Measurements from ENCODE around the gene DOCK6.

The DOCK6 gene

GRCh38 chr19:11274533-11275086 lies 12.3 kb upstream of the DOCK6 start:
- DNase-seq (ENCODE audit: low read depth in 1 of 2, low spot score in 1 of 2), result no peak

DNA sequence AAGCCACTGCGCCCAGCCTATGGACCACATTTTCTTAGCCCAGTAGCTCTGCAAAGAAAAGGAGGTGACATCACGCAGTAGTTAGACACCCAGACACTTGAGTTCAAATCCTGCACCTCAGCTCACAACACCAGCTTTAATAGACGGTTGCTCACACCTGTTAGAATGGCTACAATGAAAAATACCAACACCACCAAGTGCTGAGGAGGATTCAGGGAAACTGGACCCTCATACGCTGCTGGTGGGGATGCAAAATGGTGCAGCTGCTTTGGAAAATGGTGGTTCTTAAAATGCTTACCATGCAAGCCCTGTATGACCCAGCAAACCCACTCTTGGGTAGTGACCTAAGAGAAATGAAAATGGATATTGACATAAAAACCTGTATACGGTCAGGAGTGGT lies 11.7 kb upstream of the DOCK6 start:
- DNase-seq (ENCODE audit: low read depth in 1 of 2, low spot score in 1 of 2), result no peak

DNA sequence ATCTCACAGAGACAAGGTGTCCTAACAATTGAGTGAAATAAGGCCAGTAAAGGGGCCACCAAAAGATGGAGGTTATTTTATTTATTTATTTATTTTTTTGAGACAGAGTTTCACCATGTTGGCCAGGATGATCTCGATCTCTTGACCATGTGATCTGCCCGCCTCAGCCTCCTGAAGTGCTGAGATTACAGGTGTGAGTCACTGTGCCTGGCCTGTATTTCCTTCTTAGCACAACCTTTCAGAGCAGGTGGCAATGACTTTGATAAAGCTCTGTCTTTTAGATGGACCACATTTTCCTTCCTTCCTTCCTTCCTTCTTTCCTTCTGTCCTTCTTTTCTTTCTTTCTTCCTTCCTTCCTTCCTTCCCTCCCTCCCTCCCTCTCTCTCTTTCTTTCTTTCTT lies 11.0 kb upstream of the DOCK6 start:
- DNase-seq (ENCODE audit: low read depth in 1 of 2, low spot score in 1 of 2), result no peak

- DNase-seq (ENCODE audit: low read depth in 1 of 2, low spot score in 1 of 2), result no peak
Observed at GRCh38 chr19:11269408-11269807, 7.1 kb upstream of the DOCK6 start.

GRCh38 chr19:11268783-11269267 lies 6.5 kb upstream of the DOCK6 start:
- no peak for DNase-seq (ENCODE audit: low read depth in 1 of 2, low spot score in 1 of 2)

- DNase-seq (ENCODE audit: low read depth in 1 of 2, low spot score in 1 of 2), result no peak
Observed at GRCh38 chr19:11267316-11268085, 5.2 kb upstream of the DOCK6 start.

- no peak for DNase-seq (ENCODE audit: low read depth in 1 of 2, low spot score in 1 of 2)
Observed at GRCh38 chr19:11265785-11266236, 3.5 kb upstream of the DOCK6 start.

DNA sequence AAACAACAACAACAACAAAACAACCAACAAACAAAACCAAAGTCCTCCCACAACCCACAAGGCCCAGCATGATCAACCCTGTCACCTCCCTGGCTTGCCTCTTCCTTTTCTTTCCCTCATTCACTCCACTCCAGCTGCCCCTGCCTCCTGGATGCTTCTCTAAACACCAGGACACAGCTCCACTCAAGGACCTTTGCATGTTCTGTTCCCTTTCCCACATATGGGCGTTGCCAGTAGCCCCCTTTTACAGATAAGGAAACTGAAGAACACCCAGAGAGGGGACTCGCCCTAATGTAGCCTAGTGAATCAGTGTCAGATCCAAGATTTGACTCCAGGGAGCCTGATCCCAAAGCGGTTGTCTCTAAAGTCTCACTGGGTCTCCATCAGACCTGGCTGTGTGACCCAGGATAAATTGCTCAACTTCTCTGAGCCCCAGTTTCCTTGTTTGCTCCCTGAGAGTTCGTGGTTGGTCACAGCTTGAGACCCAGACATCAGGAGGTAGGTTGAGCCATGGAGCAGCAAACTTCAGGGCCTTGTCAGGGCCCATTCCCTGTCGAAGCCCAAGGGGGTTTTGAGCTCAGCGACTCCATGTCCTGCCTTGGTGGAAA lies 3.0 kb upstream of the DOCK6 start:
- no peak for DNase-seq (ENCODE audit: low read depth in 1 of 2, low spot score in 1 of 2)

- no peak for DNase-seq (ENCODE audit: low read depth in 1 of 2, low spot score in 1 of 2)
Observed at GRCh38 chr19:11264452-11265176, 2.3 kb upstream of the DOCK6 start.

DNA sequence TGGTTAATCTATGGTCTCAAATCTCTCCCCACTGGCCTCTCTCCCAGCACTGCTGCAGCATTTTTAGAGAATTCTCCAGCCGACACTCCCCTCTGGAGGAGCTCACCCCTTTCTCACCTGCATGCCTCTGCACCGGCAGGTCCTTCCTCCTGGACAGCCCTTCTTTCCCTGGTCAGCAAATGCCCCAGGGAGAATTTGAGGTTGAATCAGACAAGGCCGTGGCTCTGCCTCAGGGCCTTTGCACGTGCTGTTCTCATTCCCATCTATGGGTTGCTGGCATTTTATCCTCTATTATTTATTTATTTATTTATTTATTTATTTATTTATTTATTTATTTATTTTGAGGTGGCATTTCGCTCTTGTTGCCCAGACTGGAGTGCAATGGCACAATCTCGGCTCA lies 1.4 kb upstream of the DOCK6 start:
- DNase-seq (ENCODE audit: low read depth in 1 of 2, low spot score in 1 of 2), result no peak

DNA sequence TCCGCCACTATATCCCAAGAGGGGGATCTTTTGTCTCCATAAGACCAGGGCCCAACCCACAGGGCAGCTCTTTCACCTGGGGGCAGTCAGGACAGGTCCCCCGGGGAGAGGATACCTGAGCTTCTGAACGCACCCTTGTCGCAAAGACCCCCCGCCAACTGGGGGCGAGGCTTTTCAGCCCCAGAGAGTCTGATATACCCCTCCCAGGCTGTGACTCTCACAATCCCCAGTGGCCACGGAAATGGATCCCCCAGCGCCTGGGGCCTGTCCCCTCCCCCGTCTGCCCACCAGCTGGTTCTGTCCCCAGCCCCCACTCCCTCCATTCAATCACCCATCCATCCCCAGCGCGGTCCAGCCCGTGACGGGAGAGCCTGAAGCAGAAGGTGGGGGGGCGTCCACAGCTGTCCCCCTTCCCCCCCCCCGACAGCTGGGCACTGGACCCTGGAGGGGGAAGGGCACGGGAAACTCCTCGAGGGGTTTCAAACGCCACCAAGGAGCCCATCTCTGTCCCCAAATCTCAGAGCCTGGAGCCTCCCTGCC lies 823 bp downstream of the DOCK6 start:
- DNase-seq (ENCODE audit: low read depth in 1 of 2, low spot score in 1 of 2), result no peak

- no peak for DNase-seq (ENCODE audit: low read depth in 1 of 2, low spot score in 1 of 2)
Observed at GRCh38 chr19:11260996-11261395, 1.3 kb downstream of the DOCK6 start.

GRCh38 chr19:11257846-11258380 lies 4.4 kb downstream of the DOCK6 start:
- DNase-seq (ENCODE audit: low read depth in 1 of 2, low spot score in 1 of 2), result no peak

GRCh38 chr19:11256189-11256588 lies 6.1 kb downstream of the DOCK6 start:
- DNase-seq (ENCODE audit: low read depth in 1 of 2, low spot score in 1 of 2), result no peak

DNA sequence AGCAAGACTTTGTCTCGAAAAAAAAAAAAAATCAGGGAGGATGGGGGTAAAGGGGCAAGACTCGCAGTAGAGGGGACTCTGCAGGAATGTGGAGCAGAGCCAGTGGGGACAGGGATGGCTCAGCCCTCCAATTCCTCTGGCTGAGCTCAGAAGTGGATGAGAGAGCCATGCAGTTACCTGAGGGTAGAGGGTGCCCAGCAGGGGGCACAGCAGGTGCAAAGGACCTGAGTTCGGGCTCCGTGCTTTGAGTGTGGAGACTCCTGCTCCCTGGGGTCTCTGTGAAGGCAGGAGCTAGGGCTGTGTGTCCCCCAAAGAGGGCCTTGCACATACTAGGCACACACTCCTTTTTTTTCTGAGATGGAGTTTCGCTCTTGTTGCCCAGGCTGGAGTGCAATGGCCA lies 7.7 kb downstream of the DOCK6 start:
- DNase-seq (ENCODE audit: low read depth in 1 of 2, low spot score in 1 of 2), result no peak

- DNase-seq (ENCODE audit: low read depth in 1 of 2, low spot score in 1 of 2), result no peak
Observed at GRCh38 chr19:11252665-11253355, 9.5 kb downstream of the DOCK6 start.

- no peak for DNase-seq (ENCODE audit: low read depth in 1 of 2, low spot score in 1 of 2)
Observed at GRCh38 chr19:11251650-11252314, 10.5 kb downstream of the DOCK6 start.

GRCh38 chr19:11251217-11251616 lies 11.1 kb downstream of the DOCK6 start:
- no peak for DNase-seq (ENCODE audit: low read depth in 1 of 2, low spot score in 1 of 2)

GRCh38 chr19:11248852-11249251 lies 13.5 kb downstream of the DOCK6 start:
- DNase-seq (ENCODE audit: low read depth in 1 of 2, low spot score in 1 of 2), result no peak

DNA sequence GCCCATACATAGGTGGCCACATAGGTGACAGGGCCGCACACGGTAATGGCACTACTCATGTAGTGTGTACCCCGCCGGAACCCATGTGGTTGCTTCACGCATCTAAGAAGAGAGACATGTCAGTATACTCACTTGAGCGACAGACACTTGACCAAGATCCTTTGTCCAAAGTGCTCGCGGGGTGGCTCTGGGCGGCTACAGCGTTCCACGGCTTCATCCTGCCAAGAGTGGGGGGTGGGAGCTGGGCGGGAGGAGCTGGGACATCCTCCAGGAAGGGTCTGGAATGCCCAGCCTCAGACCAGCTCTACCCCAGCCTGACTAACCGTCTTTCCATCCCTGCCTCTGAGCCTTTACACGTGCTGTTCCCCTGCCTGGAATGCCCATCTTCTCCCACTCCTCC lies 14.4 kb downstream of the DOCK6 start:
- DNase-seq (ENCODE audit: low read depth in 1 of 2, low spot score in 1 of 2), result no peak

All from activated T-helper 1 cell treated with anti-CD3 and anti-CD28 coated beads, Interleukin-2, amount 50 U/mL, for 16 hours (primary cell).